H9 (cell line): ENCODE data around the gene ZNF629. TPM values are rescaled to one million over a fixed set of nuclear protein-coding genes. Genes with fewer than 3 reads are reported as not detected.

Source experiments
- DNase-seq: peaks from one replicate; pipeline ENCODE4 v3.0.0-alpha.2; 2017
- H2AFZ ChIP-seq: one replicate; pipeline ENCODE4 v1.6.1; 2013; ENCODE audit warnings: mild to moderate bottlenecking, low read length, control low read depth, moderate library complexity
- H2AK5ac ChIP-seq: 2 replicates; pipeline ENCODE4 v1.6.1; 2013; ENCODE audit warnings: low read length, control low read depth, mixed read lengths; ENCODE audit not compliant: insufficient read length
- H2BK120ac ChIP-seq: one replicate; pipeline ENCODE4 v1.6.1; 2013; ENCODE audit warnings: low read depth, mild to moderate bottlenecking, low read length, control low read depth, inconsistent platforms; ENCODE audit not compliant: poor library complexity, severe bottlenecking
- H2BK12ac ChIP-seq: 2 replicates; pipeline ENCODE4 v1.6.1; 2013; ENCODE audit warnings: low read length, control low read depth, mixed read lengths, low read depth; ENCODE audit not compliant: insufficient read length
- H2BK15ac ChIP-seq: 2 replicates; pipeline ENCODE4 v1.6.1; 2013; ENCODE audit warnings: low read depth, low read length, control low read depth
- H2BK20ac ChIP-seq: one replicate; pipeline ENCODE4 v1.6.1; 2013; ENCODE audit warnings: low read depth, mild to moderate bottlenecking, low read length, control low read depth, inconsistent platforms; ENCODE audit not compliant: poor library complexity, severe bottlenecking
- H2BK5ac ChIP-seq: 2 replicates; pipeline ENCODE4 v1.6.1; 2013; ENCODE audit warnings: low read length, control low read depth, mixed read lengths; ENCODE audit not compliant: insufficient read length
- H3K14ac ChIP-seq: 2 replicates; pipeline ENCODE4 v1.6.1; 2013; ENCODE audit warnings: low read length, control low read depth; ENCODE audit not compliant: insufficient read depth
- H3K18ac ChIP-seq: 2 replicates; pipeline ENCODE4 v1.6.1; 2013; ENCODE audit warnings: low read depth, mild to moderate bottlenecking, mixed read lengths, low read length, control low read depth; ENCODE audit not compliant: insufficient read length
- H3K23ac ChIP-seq: 2 replicates; pipeline ENCODE4 v1.6.1; 2013; ENCODE audit warnings: low read length, control low read depth, mixed read lengths, low read depth; ENCODE audit not compliant: insufficient read length
- H3K23me2 ChIP-seq: 2 replicates; pipeline ENCODE4 v1.6.1; 2013; ENCODE audit warnings: low read depth, mild to moderate bottlenecking, mixed read lengths, low read length, control low read depth; ENCODE audit not compliant: insufficient read length, poor library complexity, severe bottlenecking
- H3K27ac ChIP-seq: 2 replicates; pipeline ENCODE4 v1.5.1; 2013; ENCODE audit warnings: low read length, control low read depth, mixed read lengths, low read depth; ENCODE audit not compliant: insufficient read length
- H3K27me3 ChIP-seq: 2 replicates; pipeline ENCODE4 v1.6.1; 2013; ENCODE audit warnings: low read length, control low read depth, inconsistent platforms; ENCODE audit not compliant: insufficient read depth
- H3K4ac ChIP-seq: 2 replicates; pipeline ENCODE4 v1.6.1; 2013; ENCODE audit warnings: low read depth, mild to moderate bottlenecking, control low read depth, inconsistent platforms, low read length, moderate library complexity
- H3K4me1 ChIP-seq: 2 replicates; pipeline ENCODE4 v1.6.1; 2013; ENCODE audit warnings: low read length, control low read depth, inconsistent platforms; ENCODE audit not compliant: insufficient read depth
- H3K4me2 ChIP-seq: 2 replicates; pipeline ENCODE4 v1.6.1; 2013; ENCODE audit warnings: low read length, control low read depth, mixed read lengths; ENCODE audit not compliant: insufficient read length, insufficient read depth
- H3K56ac ChIP-seq: 2 replicates; pipeline ENCODE4 v1.6.1; 2013; ENCODE audit warnings: low read depth, mild to moderate bottlenecking, mixed read lengths, low read length, control low read depth; ENCODE audit not compliant: insufficient read length
- H3K79me1 ChIP-seq: 2 replicates; pipeline ENCODE4 v1.6.1; 2013; ENCODE audit warnings: low read depth, mild to moderate bottlenecking, moderate library complexity, low read length, control low read depth, inconsistent platforms; ENCODE audit not compliant: insufficient read depth, poor library complexity, severe bottlenecking
- H3K79me2 ChIP-seq: 2 replicates; pipeline ENCODE4 v1.6.1; 2013; ENCODE audit warnings: low read length, control low read depth, inconsistent platforms; ENCODE audit not compliant: insufficient read depth
- H3K9ac ChIP-seq: 2 replicates; pipeline ENCODE4 v1.6.1; 2013; ENCODE audit warnings: low read length, control low read depth, mixed read lengths; ENCODE audit not compliant: insufficient read length; ENCODE audit errors: extremely low read depth
- H3K9me3 ChIP-seq: one replicate; pipeline ENCODE4 v1.6.1; 2013; ENCODE audit warnings: low read depth, low read length, inconsistent platforms; ENCODE audit not compliant: control insufficient read depth
- H3T11ph ChIP-seq: one replicate; pipeline ENCODE4 v1.6.1; 2013; ENCODE audit warnings: mild to moderate bottlenecking, low read length, control low read depth, inconsistent platforms
- H4K20me1 ChIP-seq: one replicate; pipeline ENCODE4 v1.6.1; 2013; ENCODE audit not compliant: control insufficient read depth, insufficient read length, insufficient read depth
- H4K5ac ChIP-seq: 2 replicates; pipeline ENCODE4 v1.6.1; 2013; ENCODE audit warnings: low read depth, mild to moderate bottlenecking, mixed read lengths, low read length, control low read depth; ENCODE audit not compliant: insufficient read length
- H4K8ac ChIP-seq: replicated peaks from 2 replicates; pipeline ENCODE4 v1.6.1; 2013; ENCODE audit warnings: low read length, control low read depth, mixed read lengths, low read depth; ENCODE audit not compliant: insufficient read length
- H4K91ac ChIP-seq: 2 replicates; pipeline ENCODE4 v1.6.1; 2013; ENCODE audit warnings: low read depth, mild to moderate bottlenecking, moderate library complexity, mixed read lengths, low read length, control low read depth; ENCODE audit not compliant: insufficient read length
- H3K27ac Mint-ChIP-seq, 3 experiments: 2 replicates in 2 of 3; 3 replicates in 1 of 3; pipeline ENCODE4 v1.8.0; 2020 to 2021; ENCODE audit warnings: mixed read lengths in 3 of 3, mild to moderate bottlenecking in 1 of 3, moderate library complexity in 1 of 3
- H3K27me3 Mint-ChIP-seq: 2 replicates; pipeline ENCODE4 v1.8.0; 2021; ENCODE audit warnings: low read depth, mild to moderate bottlenecking, moderate library complexity, mixed read lengths
- H3K36me3 Mint-ChIP-seq, 3 experiments: 2 replicates in 2 of 3; 3 replicates in 1 of 3; pipeline ENCODE4 v1.8.0; 2020 to 2021; ENCODE audit warnings: low read depth in 3 of 3, mixed read lengths in 3 of 3; ENCODE audit not compliant: insufficient read depth in 1 of 3
- H3K4me1 Mint-ChIP-seq, 2 experiments: 2 replicates each; pipeline ENCODE4 v1.8.0; 2020; ENCODE audit warnings: mixed read lengths in 2 of 2
- H3K4me3 Mint-ChIP-seq, 2 experiments: 2 replicates in 1 of 2; 3 replicates in 1 of 2; pipeline ENCODE4 v1.8.0; 2020 to 2021; ENCODE audit warnings: mild to moderate bottlenecking in 2 of 2, mixed read lengths in 2 of 2, moderate library complexity in 1 of 2
- H3K9me3 Mint-ChIP-seq, 2 experiments: 2 replicates in 1 of 2; 3 replicates in 1 of 2; pipeline ENCODE4 v1.8.0; 2020; ENCODE audit warnings: mild to moderate bottlenecking in 2 of 2, mixed read lengths in 2 of 2, moderate library complexity in 1 of 2
- CTCF ChIP-seq: fragments of 200-600 bp; sonication (generic); conservative IDR thresholded peaks from 3 replicates; pipeline ENCODE4 v1.8.0; 2021; ENCODE audit warnings: antibody characterized with exemption, mild to moderate bottlenecking
- WGBS: extraction: QIAGEN DNeasy Blood & Tissue Kit; methylation state at CpG from one replicate; pipeline ENCODE4 v1.1.7; 2013; ENCODE audit warnings: missing lambda C conversion rate, low lambda C conversion rate, mixed read lengths; ENCODE audit not compliant: insufficient read length; ENCODE audit errors: extremely low coverage; 5-methylcytosine and 5-hydroxymethylcytosine counted together
- total RNA-seq: library from RNA; stranded (reverse); gene quantifications from 2 replicates; pipeline ENCODE4 v1.2.1, GENCODE V29; 2021

Gene ZNF629
- total RNA-seq, 1 experiment from 2014 or later = 20.0 TPM

- Histone ChIP-seq H3K4ac (no peak overlapping the region), H2BK20ac (no peak overlapping the region), H2AK5ac (no peak overlapping the region), H4K20me1 (no peaks in the 10 kb centered on the region), H2AFZ (no peak overlapping the region), H2BK120ac (no peak overlapping the region), H4K8ac (no peak overlapping the region), H3T11ph (no peak overlapping the region), H3K9me3 (no peaks in the 10 kb centered on the region), H3K79me1 (no peaks in the 10 kb centered on the region), H4K5ac (no peak overlapping the region), H3K9ac (no peak overlapping the region), H2BK5ac (no peak overlapping the region), H3K27ac (no peak overlapping the region), H3K23ac (no peak overlapping the region), H3K23me2 (peaks cover 6% of the 10 kb centered on the region), H4K91ac (no peak overlapping the region), H3K79me2 (no peaks in the 10 kb centered on the region), H3K27me3 (no peaks in the 10 kb centered on the region), H3K18ac (no peak overlapping the region), H3K4me2 (no peak overlapping the region), H2BK15ac (no peak overlapping the region), H3K4me1 (no peaks in the 10 kb centered on the region), H3K14ac (no peak overlapping the region), H2BK12ac (no peak overlapping the region), H3K56ac (no peak overlapping the region)
- Mint-ChIP-seq H3K27me3 (no peaks in the 10 kb centered on the region), H3K36me3 (peaks cover 7 to 59% (median 38%) of the 10 kb centered on the region in 3 experiments), H3K9me3 (no peaks in the 10 kb centered on the region), H3K27ac (no peak overlapping the region), H3K4me1 (peaks cover 7 to 8% of the 10 kb centered on the region in 2 experiments), H3K4me3 (peak overlapping the region in 1 of 2 experiments; percentile 33; a peak in 1 of 5 replicates)
- TF ChIP-seq CTCF = no peak
- no CpG with 5 or more reads among the region's 20 CpGs for WGBS
- no peak for DNase-seq
Observed at GRCh38 chr16:30755955-30756780, 30.8 kb downstream of the ZNF629 start.
